NCI-H510A (cell line): ENCODE results near the gene ADAM17.

Experiments used
- DNase-seq: peaks from one replicate; lab custom pipeline; 2025; lab: John Stamatoyannopoulos, UW

The ADAM17 gene

DNA sequence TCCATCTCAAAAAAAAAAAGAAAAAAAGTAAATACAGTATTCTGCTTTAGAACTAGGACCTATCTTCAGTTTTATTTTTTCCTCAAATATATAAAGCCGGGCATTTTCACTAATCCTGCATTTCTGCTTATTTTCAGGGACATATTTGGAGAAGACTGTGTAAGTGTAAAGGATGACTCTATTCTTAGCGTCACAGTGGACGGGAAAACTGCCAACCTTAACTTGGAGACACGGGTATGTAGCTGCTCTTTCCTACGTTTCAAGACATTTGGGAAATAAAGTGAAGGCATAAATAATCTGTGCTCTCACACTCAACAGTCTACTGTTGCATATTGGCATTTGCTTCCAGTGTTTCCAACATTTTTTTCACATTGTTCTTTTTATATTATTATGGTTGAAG, 84.4 kb downstream of the ADAM17 start:
- DNase-seq, result no peak

DNA sequence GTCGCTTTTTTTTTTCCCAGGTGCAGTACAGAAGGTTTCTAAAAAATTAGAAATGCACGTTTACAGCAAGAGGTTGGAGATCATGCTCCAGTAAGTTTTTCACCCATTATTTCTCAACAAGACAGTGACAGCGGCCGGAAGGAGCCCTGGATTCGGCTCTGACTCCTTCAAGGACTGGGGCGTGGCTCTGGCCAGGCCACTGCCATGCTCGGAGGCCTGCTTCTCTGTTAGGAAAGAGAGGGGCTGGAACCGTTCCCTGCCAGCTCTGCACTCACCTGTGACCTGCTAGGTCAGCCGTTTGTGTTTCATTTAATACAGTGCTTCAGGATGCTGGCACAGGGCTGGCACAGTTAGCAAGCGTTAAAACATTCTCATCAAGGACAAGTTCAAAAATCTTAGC, 87.9 kb downstream of the ADAM17 start:
- no peak for DNase-seq

DNA sequence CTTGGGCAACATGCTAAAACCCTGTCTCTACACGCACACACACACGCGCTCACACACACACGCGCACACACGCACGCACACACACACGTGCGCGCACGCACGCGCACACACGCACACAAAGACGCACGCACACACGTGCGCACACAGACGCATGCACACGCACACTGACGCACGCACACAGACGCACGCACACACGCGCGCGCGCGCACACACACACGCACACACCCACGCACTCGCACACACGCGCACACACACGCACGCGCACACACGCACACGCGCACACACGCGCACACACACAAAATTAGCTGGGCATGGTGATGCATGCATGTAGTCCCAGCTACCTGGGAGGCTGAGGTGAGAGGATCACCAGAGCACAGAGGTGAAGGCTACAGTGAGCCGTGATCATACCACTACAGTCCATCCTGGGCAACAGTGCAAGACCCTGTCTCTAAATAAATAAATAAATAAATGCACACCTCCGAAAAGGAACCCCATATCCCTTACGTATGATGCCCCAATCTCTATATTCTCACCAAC, 89.4 kb downstream of the ADAM17 start:
- DNase-seq, result no peak

DNA sequence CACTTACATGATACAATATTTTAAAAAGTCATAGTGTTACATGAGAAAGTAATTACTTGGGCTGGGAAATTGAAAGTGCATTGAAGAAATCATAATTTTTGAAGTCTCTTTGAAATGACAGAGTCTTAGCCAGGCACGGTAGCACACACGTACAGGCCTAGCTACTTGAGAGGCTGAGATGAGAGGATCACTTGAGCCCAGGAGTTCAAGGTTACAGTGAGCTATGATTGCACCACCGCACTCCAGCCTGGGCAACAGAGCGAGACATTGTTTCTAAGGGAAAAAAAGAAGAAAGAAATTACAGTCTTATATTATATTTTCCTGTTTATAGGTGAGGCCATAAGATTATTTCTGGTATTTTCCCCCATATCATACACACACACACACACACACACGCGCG, 90.5 kb downstream of the ADAM17 start:
- DNase-seq, result no peak

DNA sequence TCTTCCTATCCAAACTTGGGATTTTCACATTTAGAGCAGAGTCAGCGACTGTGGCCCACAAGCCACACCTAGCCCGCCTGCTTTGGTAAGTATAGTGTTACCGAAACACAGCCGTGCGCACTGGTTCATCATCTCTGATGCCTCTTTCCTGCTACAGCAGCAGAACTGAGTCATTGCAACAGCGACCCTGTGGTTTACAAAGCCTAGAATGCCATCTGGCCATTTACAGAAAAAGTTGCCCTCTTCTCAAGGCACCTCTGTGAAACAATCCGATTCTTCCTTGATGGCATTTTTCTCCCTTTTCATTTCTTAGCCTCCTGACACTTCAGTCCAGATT, 92.0 kb downstream of the ADAM17 start:
- no peak for DNase-seq

DNA sequence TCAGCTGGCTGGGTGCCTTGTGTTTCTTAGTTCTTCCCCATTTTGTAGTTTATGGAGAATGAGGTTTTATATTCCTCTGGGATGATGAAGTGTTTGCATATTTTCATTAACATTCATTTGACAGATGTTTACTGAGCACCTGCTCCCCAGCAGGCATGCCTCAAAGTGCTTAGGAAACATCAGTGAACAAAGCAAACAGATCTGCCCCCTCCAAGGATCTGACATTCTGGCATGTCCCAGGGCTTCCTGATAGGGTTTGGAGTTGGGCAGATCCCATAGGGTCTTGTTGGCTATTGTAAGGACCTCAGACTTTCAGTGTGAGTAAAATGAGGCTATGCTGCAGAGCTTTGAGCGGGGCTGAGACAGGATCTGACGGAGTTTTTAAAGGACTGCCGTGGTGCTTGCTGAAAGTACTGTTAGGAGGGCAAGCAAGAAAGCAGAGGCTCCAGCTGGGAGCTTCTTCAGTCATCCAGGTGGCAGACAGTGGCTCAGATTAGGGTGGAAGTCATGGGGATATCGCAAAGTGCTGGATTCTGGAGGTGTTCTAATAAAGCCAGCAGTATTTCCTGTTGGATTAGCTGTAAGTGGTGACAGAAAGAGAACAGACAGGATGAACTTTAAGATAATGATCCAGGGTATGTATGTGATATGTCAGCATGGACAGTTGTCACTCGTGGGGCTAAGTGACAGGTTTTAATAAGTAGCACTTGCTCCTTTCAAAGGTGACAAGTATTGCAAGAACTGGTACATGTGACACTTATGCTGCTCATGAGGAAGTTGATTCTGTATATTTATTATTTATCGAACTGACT, 92.5 kb downstream of the ADAM17 start:
- no peak for DNase-seq

DNA sequence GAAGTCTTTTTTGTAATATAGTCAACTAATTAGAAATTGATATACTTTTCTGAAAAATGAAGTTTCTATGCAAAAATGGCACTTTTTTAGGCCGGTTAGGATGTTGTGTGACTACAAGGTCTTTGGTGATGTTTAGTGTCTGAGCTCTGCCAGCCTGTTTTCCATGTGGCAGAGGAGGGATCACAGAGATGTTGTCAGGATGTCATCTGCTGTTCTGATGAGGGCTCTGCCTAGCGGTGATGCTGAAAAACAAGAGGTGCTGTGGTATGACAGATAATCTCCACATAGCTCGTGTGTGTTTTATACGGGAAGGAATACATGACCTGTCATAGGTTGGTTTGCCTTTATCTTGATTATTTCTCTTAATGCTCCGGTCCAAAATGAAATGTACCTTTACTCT, 93.3 kb downstream of the ADAM17 start:
- no peak for DNase-seq

DNA sequence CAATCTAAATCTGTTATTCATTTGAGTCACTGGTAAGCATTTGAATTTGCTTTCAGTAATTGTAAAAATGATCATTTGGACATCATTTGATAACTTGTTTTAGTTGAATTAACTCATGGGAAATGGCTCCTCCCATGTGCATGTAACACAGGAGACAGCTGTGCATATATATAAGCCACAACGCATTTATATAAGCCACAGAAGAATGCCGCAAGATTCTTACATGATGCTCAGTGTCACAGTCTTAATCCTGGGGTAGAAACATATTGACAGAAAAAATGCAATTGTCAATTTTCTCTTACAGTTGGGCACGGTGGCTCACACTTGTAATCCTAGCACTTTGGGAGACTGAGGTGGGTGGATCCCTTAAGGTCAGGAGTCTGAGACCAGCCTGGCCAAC, 94.6 kb downstream of the ADAM17 start:
- no peak for DNase-seq

DNA sequence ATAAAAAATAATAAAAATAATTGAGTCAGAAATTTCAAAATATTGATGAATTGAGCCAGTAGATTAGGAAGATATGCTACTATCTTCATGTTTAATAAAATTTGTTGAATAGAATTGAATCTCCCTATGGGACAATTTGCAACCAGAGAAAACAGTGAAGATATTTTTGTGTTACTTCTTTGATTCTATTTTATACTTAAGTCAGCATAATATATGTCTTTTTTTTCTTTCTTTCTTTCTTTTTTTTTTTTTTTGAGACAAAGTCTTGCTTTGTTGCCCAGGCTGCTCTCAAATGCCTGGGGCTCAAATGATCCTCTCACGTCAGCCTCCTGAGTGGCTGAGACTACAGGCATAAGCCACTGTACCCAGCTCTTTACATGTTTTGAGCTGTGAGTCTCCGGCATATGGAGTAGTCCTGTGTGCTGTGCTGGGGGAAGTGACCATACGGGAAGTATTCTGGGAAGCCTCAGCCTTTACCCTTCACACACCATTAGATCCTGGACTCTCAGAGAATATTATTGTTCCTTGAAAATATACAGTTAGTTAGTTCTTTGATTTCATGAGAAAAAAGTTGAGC, 95.1 kb downstream of the ADAM17 start:
- DNase-seq, result no peak

DNA sequence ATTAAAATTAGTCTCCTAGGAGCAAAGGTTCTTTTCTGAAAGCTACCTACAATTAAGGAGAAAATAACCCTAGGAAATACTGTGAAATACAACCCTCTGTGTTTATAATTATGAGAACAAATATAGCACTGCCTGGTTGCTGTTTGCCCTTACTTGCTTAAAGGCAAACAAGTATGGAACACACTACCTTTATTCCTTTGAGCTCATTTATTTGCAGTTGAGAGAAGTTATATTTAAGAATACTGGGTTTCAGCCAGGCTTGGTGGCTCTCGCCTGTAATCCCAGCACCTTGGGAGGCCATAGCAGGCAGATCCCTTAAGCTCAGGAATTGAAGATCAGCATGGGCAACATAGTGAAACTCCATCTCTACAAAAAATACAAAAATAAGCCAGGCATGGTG, 104.4 kb downstream of the ADAM17 start:
- DNase-seq, result no peak

DNA sequence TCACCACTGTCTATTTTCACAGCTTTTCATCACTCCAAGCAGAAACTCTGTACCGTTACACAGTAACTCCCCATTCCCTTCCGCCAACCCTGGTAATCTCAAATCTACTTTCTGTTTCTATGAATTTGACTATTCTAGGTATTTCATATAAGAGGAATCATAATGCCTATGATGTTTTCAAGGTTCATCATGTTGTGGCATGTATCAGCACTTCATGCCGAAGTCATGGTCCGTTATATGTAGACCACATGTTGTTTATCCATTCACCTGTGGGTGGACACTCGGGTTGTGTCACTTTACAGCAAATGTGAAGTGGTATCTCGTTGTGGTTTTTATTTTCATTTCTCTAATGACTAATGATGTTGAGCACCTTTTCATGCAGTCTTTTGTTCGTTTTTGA, 110.5 kb downstream of the ADAM17 start:
- no peak for DNase-seq

DNA sequence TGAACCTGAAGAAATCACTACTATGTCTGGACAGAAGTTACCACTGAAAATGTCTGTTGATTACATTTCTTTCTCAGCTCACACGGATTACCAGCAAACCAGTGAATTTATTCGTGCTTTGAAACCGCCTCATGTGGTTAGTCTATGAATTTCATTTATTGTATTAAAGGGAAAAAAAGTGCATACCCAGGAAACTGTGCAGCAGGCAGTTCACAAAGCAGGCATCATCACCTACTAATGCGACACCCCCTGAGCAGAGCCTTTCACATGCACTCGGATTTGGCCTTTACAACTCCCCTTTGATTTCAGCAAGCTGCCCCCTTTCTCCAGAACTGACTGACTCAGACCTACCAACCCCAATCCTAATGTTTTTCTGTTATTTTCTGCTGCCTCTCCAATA, 112.1 kb downstream of the ADAM17 start:
- no peak for DNase-seq

DNA sequence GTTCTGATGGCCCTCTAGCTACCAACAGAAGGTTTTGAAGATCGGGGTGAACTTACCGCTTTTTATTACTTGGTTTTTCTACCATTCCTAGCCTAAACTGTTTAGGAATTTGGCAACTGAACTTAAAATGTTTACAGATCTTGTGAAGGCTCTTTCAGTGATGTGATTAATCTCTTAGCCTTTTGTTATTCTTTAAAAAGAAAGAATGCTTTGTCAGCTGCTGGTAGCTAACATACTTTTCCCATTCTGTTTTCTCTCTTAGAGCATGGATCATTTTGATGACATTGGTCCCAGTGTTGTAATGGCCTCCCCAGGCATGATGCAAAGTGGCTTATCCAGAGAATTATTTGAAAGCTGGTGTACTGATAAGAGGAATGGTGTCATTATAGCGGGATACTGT, 114.1 kb downstream of the ADAM17 start:
- DNase-seq, result no peak

DNA sequence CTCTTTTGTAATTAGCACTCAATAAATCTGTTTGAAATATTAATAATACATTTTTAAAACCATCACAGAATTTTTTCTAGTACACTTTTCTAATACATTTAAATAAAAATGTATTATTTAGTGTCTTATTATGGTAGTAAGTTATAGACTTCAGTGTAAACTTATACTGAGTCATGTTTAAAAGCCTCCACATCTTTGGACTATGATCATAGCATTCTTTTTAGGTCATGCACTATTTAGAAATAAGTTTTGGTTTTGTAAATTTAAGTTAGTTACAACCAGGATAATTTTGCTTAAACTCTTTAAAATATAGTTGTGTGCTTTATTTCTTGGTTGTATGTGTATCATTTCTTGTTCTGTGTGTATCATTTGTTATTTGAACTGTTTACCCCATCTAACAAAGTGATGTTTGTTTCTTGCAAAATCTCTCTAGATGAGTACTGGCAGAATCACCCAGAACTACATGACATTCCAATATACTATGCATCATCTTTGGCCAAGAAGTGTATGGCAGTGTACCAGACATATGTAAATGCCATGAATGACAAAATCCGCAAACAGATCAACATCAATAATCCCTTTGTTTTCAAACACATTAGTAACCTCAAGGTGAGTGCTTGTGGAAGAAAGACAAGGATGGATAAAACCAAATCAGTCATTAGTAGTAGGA, 115.4 kb downstream of the ADAM17 start:
- DNase-seq, result no peak

DNA sequence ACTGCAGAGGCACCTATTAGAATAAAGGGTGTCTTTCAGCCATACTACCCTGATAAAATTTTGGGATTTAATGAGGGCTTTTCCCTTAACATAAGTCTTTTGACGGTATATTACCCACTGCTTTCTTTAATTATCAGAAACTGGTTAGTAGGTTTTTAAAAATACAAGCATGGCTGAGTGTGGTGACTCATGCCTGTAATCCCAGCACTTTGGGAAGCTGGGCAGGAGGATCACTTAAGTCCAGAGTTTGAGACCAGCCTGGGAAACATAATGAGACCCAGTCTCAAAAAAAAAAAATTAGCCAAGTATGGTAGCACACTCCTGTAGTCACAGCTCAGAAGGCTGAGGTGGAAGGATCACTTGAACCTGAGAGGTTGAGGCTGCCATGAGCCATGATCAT, 116.1 kb downstream of the ADAM17 start:
- no peak for DNase-seq
